NCI-H748 treated with DMSO at 0.1 percent for 48 hours (cell line): ENCODE results near the gene GDF7.
"Not testable (repeated sequence)": the region's sequence is repeated elsewhere in the genome, so short reads cannot be mapped to it uniquely, and the experiment has no call there.

Source experiments
- DNase-seq: peaks from one replicate; lab custom pipeline; 2025; lab: John Stamatoyannopoulos, UW

Gene GDF7

GRCh38 chr2:20698916-20699613 is 32.1 kb downstream of the GDF7 start:
- no peak for DNase-seq

DNA sequence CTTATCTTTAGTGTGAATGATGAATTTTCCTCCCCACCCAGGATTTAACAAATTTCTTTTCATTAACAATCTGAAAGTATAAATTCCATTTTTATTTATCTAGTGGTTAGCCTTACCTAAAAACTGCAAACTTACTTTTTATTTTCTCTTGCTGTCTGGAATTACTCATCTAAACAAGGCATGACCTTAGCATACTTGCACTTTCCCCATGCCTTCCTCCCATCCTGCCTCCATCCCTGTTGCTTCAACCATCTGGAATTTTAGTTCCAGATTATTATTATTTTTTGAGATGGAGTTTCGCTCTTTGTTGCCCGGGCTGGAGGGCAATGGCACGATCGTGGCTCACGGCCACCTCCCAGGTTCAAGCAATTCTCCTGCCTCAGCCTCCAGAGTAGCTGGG is 35.6 kb downstream of the GDF7 start:
- no peak for DNase-seq

- no peak for DNase-seq
Observed at GRCh38 chr2:20704886-20705285, 37.9 kb downstream of the GDF7 start.

DNA sequence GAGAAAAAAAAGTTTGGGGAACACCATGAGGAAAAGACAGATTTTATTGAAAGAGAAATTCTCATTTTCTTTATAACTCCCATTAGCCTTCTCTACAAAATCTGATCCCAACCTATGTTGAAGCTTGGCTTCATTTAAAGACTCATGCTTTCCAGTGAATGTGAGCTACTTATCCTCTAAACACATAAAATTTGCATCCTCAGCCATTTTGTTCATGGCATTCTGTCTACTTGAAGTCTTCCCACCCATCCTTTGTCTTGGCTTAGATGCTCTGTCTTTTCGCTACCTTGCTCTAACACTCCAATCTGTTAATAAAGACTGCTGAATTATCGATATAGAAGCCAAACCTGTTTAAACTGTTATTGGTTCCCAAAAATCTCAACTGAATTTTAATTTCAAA is 39.3 kb downstream of the GDF7 start:
- DNase-seq = no peak

- DNase-seq = no peak
Observed at GRCh38 chr2:20706786-20707185, 39.8 kb downstream of the GDF7 start.

GRCh38 chr2:20707601-20708000 is 40.7 kb downstream of the GDF7 start:
- DNase-seq = no peak

DNA sequence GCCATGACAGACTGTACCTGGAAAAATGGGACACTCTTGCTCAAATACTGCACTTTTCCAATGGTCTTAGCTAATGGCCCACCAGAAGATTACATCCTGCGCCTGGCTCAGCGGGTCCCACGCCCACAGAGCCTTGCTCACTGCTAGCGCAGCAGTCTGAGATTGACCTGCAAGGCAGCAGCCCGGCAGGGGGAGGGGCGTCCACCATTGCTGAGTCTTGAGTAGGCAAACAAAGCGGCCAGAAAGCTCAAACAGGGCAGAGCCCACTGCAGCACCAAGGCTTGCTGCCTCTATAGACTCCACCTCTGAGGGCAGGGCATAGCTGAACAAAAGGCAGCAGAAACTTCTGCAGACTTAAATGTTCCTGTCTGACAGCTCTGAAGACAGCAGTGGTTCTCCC is 44.7 kb downstream of the GDF7 start:
- not testable (repeated sequence) for DNase-seq

DNA sequence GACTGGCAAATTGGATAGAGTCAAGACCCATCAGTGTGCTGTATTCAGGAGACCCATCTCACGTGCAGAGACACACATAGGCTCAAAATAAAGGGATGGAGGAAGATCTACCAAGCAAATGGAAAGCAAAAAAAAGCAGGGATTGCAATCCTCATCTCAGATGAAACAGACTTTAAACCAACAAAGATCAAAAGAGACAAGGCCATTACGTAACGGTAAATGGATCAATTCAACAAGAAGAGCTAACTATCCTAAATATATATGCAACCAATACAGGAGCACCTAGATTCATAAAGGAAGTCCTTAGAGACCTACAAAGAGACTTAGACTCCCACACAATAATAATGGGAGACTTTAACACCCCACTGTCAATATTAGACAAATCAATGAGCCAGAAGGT is 46.6 kb downstream of the GDF7 start:
- DNase-seq = not testable (repeated sequence)

GRCh38 chr2:20714412-20714811 is 47.5 kb downstream of the GDF7 start:
- DNase-seq = not testable (repeated sequence)

DNA sequence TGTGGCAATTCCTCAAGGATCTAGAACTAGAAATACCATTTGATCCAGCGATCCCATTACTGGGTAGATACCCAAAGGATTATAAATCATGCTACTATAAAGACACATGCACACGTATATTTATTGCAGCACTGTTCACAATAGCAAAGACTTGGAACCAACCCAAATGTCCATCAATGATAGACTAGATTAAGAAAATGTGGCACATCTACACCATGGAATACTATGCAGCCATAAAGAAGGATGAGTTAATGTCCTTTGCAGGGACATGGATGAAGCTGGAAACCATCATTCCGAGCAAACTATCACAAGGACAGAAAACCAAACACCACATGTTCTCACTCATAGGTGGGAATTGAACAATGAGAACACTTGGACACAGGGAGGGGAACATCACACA is 49.2 kb downstream of the GDF7 start:
- not testable (repeated sequence) for DNase-seq

GRCh38 chr2:20717641-20718040 is 50.7 kb downstream of the GDF7 start:
- no peak for DNase-seq

GRCh38 chr2:20722592-20723240 is 55.8 kb downstream of the GDF7 start:
- no peak for DNase-seq

GRCh38 chr2:20723543-20723942 is 56.6 kb downstream of the GDF7 start:
- DNase-seq = no peak

DNA sequence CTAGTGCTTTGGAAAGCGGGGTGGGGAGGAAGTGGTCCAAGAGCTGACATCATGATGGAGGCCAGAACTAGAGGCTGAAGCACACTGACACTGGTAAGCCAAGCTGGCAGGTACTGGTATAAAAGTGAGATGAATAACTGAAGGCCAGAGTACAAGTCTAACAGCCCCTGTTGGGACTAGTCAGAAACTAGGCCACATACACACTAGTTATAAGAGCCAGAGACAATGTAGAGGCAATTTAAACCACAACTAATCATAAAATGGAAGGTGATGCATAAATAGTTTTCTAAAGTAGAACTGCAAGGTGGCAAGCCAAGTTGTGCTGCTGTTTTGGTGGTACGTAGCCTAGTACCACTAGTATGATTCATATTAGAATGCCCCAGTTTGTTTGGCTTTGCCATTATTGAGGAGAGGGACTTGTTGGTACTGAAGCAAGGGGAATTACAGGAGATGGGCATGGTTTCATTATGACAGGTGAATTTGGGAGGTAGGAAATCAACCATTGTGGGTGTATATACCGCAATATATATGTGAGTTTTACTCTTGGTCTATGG is 57.6 kb downstream of the GDF7 start:
- no peak for DNase-seq

DNA sequence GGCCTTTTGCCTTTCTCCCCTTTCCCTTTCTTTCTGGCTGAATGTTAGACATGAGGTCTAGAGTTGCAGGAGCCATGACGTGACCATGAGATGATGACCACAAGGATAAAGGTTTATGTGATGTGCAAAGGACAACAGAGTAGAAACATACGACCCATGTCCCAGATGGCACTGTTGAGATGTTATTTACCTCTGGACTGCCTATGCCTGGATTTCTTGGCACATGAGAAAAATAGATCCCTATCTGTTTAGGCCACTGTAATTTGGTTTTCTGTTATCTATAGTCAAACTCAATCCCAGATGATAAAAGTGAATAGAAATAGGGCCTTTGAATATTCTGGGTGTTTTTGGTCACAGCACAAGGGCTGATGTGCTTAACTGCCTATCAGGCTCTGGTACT is 58.8 kb downstream of the GDF7 start:
- DNase-seq = no peak

GRCh38 chr2:20726913-20727312 is 60.0 kb downstream of the GDF7 start:
- no peak for DNase-seq

DNA sequence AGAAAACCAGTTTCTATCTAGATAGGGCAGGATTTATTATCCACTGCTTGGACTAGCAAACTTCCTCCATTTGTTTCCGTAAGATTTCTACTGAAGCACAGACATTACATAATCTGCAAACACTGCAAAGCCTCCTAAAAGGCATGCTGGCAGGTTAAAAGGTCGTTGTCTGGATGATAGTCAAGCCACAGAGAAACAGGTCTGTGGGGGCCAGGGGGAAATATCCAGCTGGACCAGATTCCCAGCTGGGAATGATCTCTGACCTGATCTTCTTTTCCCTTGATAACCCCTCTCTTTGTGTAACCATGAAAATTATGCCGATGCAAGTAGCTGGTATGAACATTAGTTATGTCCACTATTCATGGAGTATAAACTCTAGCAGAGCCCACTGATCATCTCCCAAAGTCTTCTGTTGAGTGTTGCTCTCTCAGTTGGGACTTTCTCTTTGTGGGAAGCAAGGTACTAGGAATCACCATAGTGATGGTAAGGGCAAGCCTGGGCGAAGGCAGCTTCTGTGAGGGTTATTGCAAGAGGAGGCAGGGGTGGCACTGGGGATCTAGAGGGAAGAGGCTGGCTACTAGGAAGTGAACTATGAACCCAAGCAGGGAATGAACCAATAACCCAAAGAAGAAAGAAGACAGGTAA is 61.3 kb downstream of the GDF7 start:
- DNase-seq = no peak
